Right cardiac atrium (tissue), 5 donors: ENCODE measurements around the gene NT5C3B. TPM values are rescaled to one million over a fixed set of nuclear protein-coding genes. Genes with fewer than 3 reads are reported as not detected.

Experiments used
- ATAC-seq, 2 donors: fragments of 200-7000 bp; cut with Tn5 transposase; one replicate each; pipeline versions ENCODE4 v1.8.0 to v1.9.1; 2020; ENCODE audit warnings: moderate library complexity in 2 of 2, mild to moderate bottlenecking in 1 of 2
- DNase-seq, 3 donors: peaks; one replicate each; pipeline ENCODE4 v3.0.0-alpha.2; 2020
- H3K27ac ChIP-seq: one replicate; pipeline ENCODE4 v1.5.1; 2013; ENCODE audit warnings: mild to moderate bottlenecking, low read length, control low read depth, moderate library complexity
- H3K27me3 ChIP-seq: one replicate; pipeline ENCODE4 v1.6.1; 2013; ENCODE audit not compliant: control insufficient read depth, insufficient read depth
- H3K4me1 ChIP-seq: one replicate; pipeline ENCODE4 v1.6.1; 2013; ENCODE audit warnings: low read length; ENCODE audit not compliant: control insufficient read depth, insufficient read depth
- H3K4me3 ChIP-seq: one replicate; pipeline ENCODE4 v1.5.1; 2013; ENCODE audit warnings: low read length, control low read depth
- H3K9me3 ChIP-seq: one replicate; pipeline ENCODE4 v1.6.1; 2013; ENCODE audit warnings: low read length; ENCODE audit not compliant: control insufficient read depth
- WGBS: extraction: QIAGEN DNeasy Blood & Tissue Kit; methylation state at CpG from one replicate; pipeline ENCODE4 v1.1.7; 2013; 5-methylcytosine and 5-hydroxymethylcytosine counted together
- intact Hi-C, 4 donors: fragments of 100-400 bp; cut with DNase I; formaldehyde crosslinking; loops; one replicate each; pipeline versions ENCODE4 v1.11.0 to v1.14.0; 2022 to 2023
- polyA plus RNA-seq: library from polyadenylated mRNA; stranded (reverse); fragments of 200-250 nt; gene quantifications from one replicate; pipeline ENCODE4 v1.2.3, GENCODE V29; 2013
- total RNA-seq, 4 donors: library from RNA; stranded (reverse); fragmentation: NEBNext Ultra II Directional; extraction: Animal tissue kit (Norgen Biotek cat#: 25700); gene quantifications; one replicate each; pipeline ENCODE4 v1.2.1, GENCODE V29; 2021
- donor health status: healthy with polysubstance abuse.
- donor health status: DM: no; HTN: yes; CAD: no.
- donor health status: DM: no; HTN: no; CAD: no.
- donor health status: DM: no; HTN: yes; CAD: no; lungs with severe emphysema.
- donor health status: DM: yes; HTN: yes; CAD: no.

NT5C3B gene
- total and polyA plus RNA-seq, 5 donors, result 29.1 to 46.6 (median 34.8) TPM

- peak overlapping the region; percentile 64 for H3K4me3 ChIP-seq
- H3K9me3 ChIP-seq, result no peaks in the 10 kb centered on the region
- peak overlapping the region; percentile 19 for H3K27ac ChIP-seq
- no peaks in the 10 kb centered on the region for H3K4me1 ChIP-seq
- H3K27me3 ChIP-seq, result no peaks in the 10 kb centered on the region
- DNase-seq (peak in 1 of 3 donors; percentile 52), ATAC-seq (peak in 1 of 2 donors; percentile 2)
- intact Hi-C loops, result no loop called here
- 26% methylated on average over 58 of the region's 58 CpGs for WGBS
Observed at GRCh38 chr17:41810659-41811548, 25.1 kb downstream of the NT5C3B start.

GRCh38 chr17:41806685-41807445, 29.2 kb downstream of the NT5C3B start:
- DNase-seq (no peak), ATAC-seq (no peak)
- intact Hi-C loops, result no loop called here

GRCh38 chr17:41803049-41804020, 32.7 kb downstream of the NT5C3B start:
- no peaks in the 10 kb centered on the region for H3K27me3 ChIP-seq
- ATAC-seq (no peak), DNase-seq (no peak)
- intact Hi-C loops, result loop anchor here in 1 of 4 donors (2.0 kb wide), 1 partner anchor 65 kb away; no protein-coding TSS in a partner anchor
- H3K27ac ChIP-seq, result no peak overlapping the region
- 72% methylated on average over 24 of the region's 24 CpGs for WGBS
- H3K4me3 ChIP-seq, result no peak overlapping the region
- H3K4me1 ChIP-seq, result no peaks in the 10 kb centered on the region
- H3K9me3 ChIP-seq, result no peaks in the 10 kb centered on the region

More at GRCh38 chr17:41806685-41807445, 29.2 kb downstream of the NT5C3B start:
- Histone ChIP-seq H3K27ac (no peak overlapping the region), H3K4me1 (no peaks in the 10 kb centered on the region), H3K27me3 (no peaks in the 10 kb centered on the region), H3K9me3 (no peaks in the 10 kb centered on the region), H3K4me3 (no peak overlapping the region)
- WGBS, result 88% methylated on average over 8 of the region's 8 CpGs

- H3K27ac ChIP-seq, result no peak overlapping the region
- ATAC-seq, result peak; percentile 78 to 83
- intact Hi-C loops, result loop anchor here (1.0 to 2.0 kb wide), 3 partner anchors 62 to 63 kb away; no protein-coding TSS in a partner anchor
Observed at GRCh38 chr17:41801374-41802271, 34.4 kb downstream of the NT5C3B start.

GRCh38 chr17:41800601-41801373, 35.2 kb downstream of the NT5C3B start:
- ATAC-seq (peak; percentile 52 to 54), DNase-seq (no peak)
- Histone ChIP-seq H3K27ac (no peak overlapping the region), H3K9me3 (no peaks in the 10 kb centered on the region), H3K27me3 (no peaks in the 10 kb centered on the region), H3K4me1 (no peaks in the 10 kb centered on the region), H3K4me3 (no peak overlapping the region)
- intact Hi-C loops, result loop anchor here in 3 of 4 donors (1.0 to 2.0 kb wide), 3 partner anchors 61 to 62 kb away; no protein-coding TSS in a partner anchor
- WGBS, result 49% methylated on average over 18 of the region's 18 CpGs

More at GRCh38 chr17:41801374-41802271, 34.4 kb downstream of the NT5C3B start:
- Histone ChIP-seq H3K4me3 (no peak overlapping the region), H3K9me3 (no peaks in the 10 kb centered on the region), H3K4me1 (no peaks in the 10 kb centered on the region), H3K27me3 (no peaks in the 10 kb centered on the region)
- DNase-seq, result peak; percentile 77 to 94 (median 91)
- 14% methylated on average over 14 of the region's 14 CpGs for WGBS

GRCh38 chr17:41799366-41799765, 36.7 kb downstream of the NT5C3B start:
- 91% methylated on average over 8 of the region's 8 CpGs for WGBS
- intact Hi-C loops, result no loop called here
- DNase-seq, result no peak

GRCh38 chr17:41797377-41797776, 38.7 kb downstream of the NT5C3B start:
- intact Hi-C loops, result no loop called here
- H3K27me3 ChIP-seq, result no peaks in the 10 kb centered on the region
- 87% methylated on average over 3 of the region's 3 CpGs for WGBS
- H3K27ac ChIP-seq, result no peak overlapping the region
- ATAC-seq, result no peak
- no peaks in the 10 kb centered on the region for H3K9me3 ChIP-seq
- no peak overlapping the region for H3K4me3 ChIP-seq
- no peak for DNase-seq
- H3K4me1 ChIP-seq, result peaks cover 17% of the 10 kb centered on the region

More at GRCh38 chr17:41799366-41799765, 36.7 kb downstream of the NT5C3B start:
- Histone ChIP-seq H3K27ac (no peak overlapping the region), H3K27me3 (no peaks in the 10 kb centered on the region), H3K4me3 (no peak overlapping the region), H3K4me1 (no peaks in the 10 kb centered on the region), H3K9me3 (no peaks in the 10 kb centered on the region)
- ATAC-seq, result no peak

GRCh38 chr17:41796121-41796895, 39.7 kb downstream of the NT5C3B start:
- intact Hi-C loops, result no loop called here
- Histone ChIP-seq H3K9me3 (no peaks in the 10 kb centered on the region), H3K27ac (no peak overlapping the region), H3K27me3 (no peaks in the 10 kb centered on the region), H3K4me1 (peaks cover 20% of the 10 kb centered on the region), H3K4me3 (no peak overlapping the region)
- WGBS, result 87% methylated on average over 10 of the region's 10 CpGs
- ATAC-seq (no peak), DNase-seq (no peak)
